ENCODE results near the gene PIGS.

PIGS gene

DNA sequence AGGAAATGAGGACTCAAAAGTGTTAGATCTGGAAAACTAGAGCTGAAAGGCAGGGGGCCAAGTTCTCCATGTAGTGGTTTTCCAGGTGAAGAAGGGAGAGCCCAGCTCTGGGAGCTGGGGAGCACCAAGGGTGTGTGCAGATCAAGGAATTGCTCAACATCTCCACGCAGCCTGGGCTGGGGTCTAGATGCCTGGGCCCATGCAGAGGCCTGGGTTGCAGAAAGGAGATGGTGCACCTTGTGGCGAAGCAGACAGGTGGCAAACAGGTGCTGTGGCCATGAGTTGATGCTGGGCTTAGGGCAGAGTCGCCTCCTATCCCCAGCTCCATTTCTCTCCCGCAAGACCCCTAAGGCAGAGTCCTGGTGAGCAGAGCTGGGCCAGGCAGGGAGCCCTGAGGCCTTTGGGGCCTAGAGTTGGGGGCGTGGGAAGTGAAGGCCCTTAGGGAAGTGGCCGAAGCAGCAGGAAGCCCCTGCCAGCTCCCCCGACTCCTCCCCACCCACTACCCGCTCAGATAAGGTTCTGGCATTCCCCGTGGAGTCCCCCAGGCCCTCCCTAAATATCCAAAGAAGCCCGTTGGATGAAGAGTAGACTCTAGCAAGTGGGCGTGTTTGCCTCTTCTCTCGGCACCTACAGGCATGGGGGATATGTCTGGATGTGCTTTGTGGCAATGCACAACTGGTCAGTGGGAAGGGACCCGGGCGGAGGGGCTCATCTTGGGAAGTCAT is 64.4 kb downstream of the PIGS start:
- no peak for DNase-seq (ENCODE audit: low read depth in 2 of 2)

DNA sequence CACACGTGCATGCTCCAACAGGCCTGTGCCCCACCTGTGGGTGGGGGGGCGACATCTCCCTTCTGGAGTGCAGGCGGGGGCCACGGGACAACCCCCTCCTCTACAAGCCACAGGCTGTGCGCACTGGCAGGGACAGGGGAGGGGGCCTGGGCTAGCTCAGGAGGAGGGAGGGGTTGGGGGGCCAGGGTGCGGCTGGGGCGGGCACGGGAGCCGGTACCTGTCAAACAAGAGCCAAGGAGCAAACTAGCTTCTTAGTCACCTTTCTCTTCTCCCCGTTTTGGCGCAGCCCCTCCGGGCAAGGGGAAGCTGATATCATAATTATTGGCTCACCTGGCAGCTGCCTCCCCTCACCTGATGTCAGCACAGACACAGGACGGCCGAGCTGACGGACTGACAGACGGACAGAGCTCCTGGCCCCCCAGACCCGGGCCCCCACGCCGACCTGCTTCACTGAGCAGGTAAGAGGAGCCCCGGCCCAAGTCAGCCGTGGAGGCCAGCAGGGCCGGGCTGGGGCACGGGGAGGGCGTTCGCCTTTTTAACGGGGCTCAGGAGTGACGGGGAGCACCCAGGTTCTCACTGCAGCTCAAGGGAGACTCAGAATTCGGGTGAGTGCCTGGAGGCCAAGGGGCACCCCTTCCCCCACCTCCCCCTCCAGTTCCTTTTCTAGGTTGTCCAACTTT is 65.2 kb downstream of the PIGS start, which contains the start of gene FOXN1:
Gene FOXN1, plus strand, starts transcription at position 363 of the 680 bp plus-strand sequence. CDS start 17,622 bp downstream, outside the sequence.
- DNase-seq (ENCODE audit: low read depth in 2 of 2): no peak

DNA sequence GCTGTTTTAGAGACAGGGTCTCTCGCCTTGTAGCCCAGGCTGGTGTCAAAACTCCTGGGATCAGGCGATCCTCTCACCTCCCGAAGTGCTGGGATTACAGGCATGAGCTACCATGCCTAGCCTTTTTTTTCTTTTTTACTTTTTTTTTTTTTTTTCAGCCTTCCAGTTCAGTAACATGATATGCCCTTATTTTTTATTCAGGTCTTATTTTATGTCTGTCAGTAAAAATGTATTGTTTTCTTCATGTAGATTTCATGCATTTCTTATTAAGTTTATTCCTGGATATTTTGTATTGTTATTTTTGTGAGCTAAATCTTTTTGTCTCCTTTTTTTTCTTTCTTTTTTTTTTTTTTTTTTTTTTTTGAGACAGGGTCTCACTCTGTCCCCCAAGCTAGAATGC is 67.9 kb downstream of the PIGS start:
- DNase-seq (ENCODE audit: low read depth in 2 of 2): no peak
